Skin epidermis (tissue), 12 donors: ENCODE data around the gene B3GNT3.
A peak's percentile ranks its signal among the peaks of the same experiment; 100 is the strongest.
"Not testable (repeated sequence)": the region's sequence is repeated elsewhere in the genome, so short reads cannot be mapped to it uniquely, and the experiment has no call there.

Source experiments
- H3K27ac ChIP-seq, 21 experiments: fragments of 200-600 bp; sonication (generic) in 11 of 21; one replicate each; pipeline ENCODE4 v1.5.0; 2020; ENCODE audit warnings: mild to moderate bottlenecking in 3 of 21, inconsistent platforms in 2 of 21, moderate library complexity in 2 of 21
- H3K4me3 ChIP-seq, 7 experiments: fragments of 200-600 bp; sonication (generic) in 2 of 7; one replicate each; pipeline ENCODE4 v1.5.0; 2020; ENCODE audit warnings: inconsistent platforms in 2 of 7, mild to moderate bottlenecking in 2 of 7, moderate library complexity in 1 of 7

The B3GNT3 gene

GRCh38 chr19:17764348-17764747, 30.6 kb upstream of the B3GNT3 start:
- Histone ChIP-seq H3K27ac (no peak overlapping the region), H3K4me3 (no peak overlapping the region)

- Histone ChIP-seq H3K27ac (peak overlapping the region in 2 of 21 experiments; percentile 23 to 59), H3K4me3 (no peak overlapping the region)
Measured at GRCh38 chr19:17765069-17765618, 29.8 kb upstream of the B3GNT3 start.

GRCh38 chr19:17766543-17767131, 28.3 kb upstream of the B3GNT3 start:
- Histone ChIP-seq H3K4me3 (peak overlapping the region in 1 of 7 experiments; percentile 3), H3K27ac (peak overlapping the region in 1 of 21 experiments; percentile 6)

- Histone ChIP-seq H3K4me3 (no peak overlapping the region), H3K27ac (no peak overlapping the region)
Measured at GRCh38 chr19:17767559-17767958, 27.4 kb upstream of the B3GNT3 start.

GRCh38 chr19:17770613-17771012, 24.3 kb upstream of the B3GNT3 start:
- no peak overlapping the region for H3K27ac ChIP-seq

GRCh38 chr19:17772172-17772571, 22.8 kb upstream of the B3GNT3 start:
- no peak overlapping the region for H3K4me3 ChIP-seq
- no peak overlapping the region for H3K27ac ChIP-seq

More at GRCh38 chr19:17770613-17771012, 24.3 kb upstream of the B3GNT3 start:
- no peak overlapping the region for H3K4me3 ChIP-seq

GRCh38 chr19:17775245-17775927, 19.6 kb upstream of the B3GNT3 start:
- H3K4me3 ChIP-seq, result no peak overlapping the region
- peak overlapping the region in 1 of 21 experiments; percentile 16 for H3K27ac ChIP-seq

- Histone ChIP-seq H3K27ac (peak overlapping the region in 1 of 21 experiments; percentile 16), H3K4me3 (no peak overlapping the region)
Measured at GRCh38 chr19:17775991-17776803, 18.7 kb upstream of the B3GNT3 start.

GRCh38 chr19:17777840-17778239, 17.1 kb upstream of the B3GNT3 start:
- H3K4me3 ChIP-seq, H3K27ac ChIP-seq: not testable (repeated sequence)

GRCh38 chr19:17778251-17778967, 16.5 kb upstream of the B3GNT3 start:
- Histone ChIP-seq H3K4me3 (peak overlapping the region in 1 of 7 experiments; percentile 11), H3K27ac (peak overlapping the region in 1 of 21 experiments; percentile 48)

GRCh38 chr19:17778968-17779929, 15.7 kb upstream of the B3GNT3 start:
- peak overlapping the region in 1 of 21 experiments; percentile 48 for H3K27ac ChIP-seq

GRCh38 chr19:17780781-17781180, 14.2 kb upstream of the B3GNT3 start:
- no peak overlapping the region for H3K4me3 ChIP-seq
- H3K27ac ChIP-seq, result no peak overlapping the region

More at GRCh38 chr19:17778968-17779929, 15.7 kb upstream of the B3GNT3 start:
- peak overlapping the region in 2 of 7 experiments; percentile 9 to 11 for H3K4me3 ChIP-seq

GRCh38 chr19:17783721-17784120, 11.2 kb upstream of the B3GNT3 start:
- not testable (repeated sequence) for H3K27ac ChIP-seq, H3K4me3 ChIP-seq

- no peak overlapping the region for H3K27ac ChIP-seq
- H3K4me3 ChIP-seq, result no peak overlapping the region
Measured at GRCh38 chr19:17784201-17785008, 10.5 kb upstream of the B3GNT3 start.

GRCh38 chr19:17787274-17787913, 7.5 kb upstream of the B3GNT3 start:
- no peak overlapping the region for H3K4me3 ChIP-seq
- no peak overlapping the region for H3K27ac ChIP-seq

- Histone ChIP-seq H3K27ac (no peak overlapping the region), H3K4me3 (no peak overlapping the region)
Measured at GRCh38 chr19:17788632-17789031, 6.3 kb upstream of the B3GNT3 start.
